VCaP (cell line): ENCODE data around the gene KIFBP.

Experiments
- H3K27ac ChIP-seq: fragments of 450-650 bp; 2 replicates; pipeline ENCODE4 v1.5.1; 2017
- TF ChIP-seq, protein P1 (sequence below): fragments of 450-650 bp; conservative IDR thresholded peaks from 2 replicates; pipeline ENCODE4 v1.5.1; 2017; ENCODE audit warnings: mild to moderate bottlenecking, moderate library complexity

KIFBP gene

DNA sequence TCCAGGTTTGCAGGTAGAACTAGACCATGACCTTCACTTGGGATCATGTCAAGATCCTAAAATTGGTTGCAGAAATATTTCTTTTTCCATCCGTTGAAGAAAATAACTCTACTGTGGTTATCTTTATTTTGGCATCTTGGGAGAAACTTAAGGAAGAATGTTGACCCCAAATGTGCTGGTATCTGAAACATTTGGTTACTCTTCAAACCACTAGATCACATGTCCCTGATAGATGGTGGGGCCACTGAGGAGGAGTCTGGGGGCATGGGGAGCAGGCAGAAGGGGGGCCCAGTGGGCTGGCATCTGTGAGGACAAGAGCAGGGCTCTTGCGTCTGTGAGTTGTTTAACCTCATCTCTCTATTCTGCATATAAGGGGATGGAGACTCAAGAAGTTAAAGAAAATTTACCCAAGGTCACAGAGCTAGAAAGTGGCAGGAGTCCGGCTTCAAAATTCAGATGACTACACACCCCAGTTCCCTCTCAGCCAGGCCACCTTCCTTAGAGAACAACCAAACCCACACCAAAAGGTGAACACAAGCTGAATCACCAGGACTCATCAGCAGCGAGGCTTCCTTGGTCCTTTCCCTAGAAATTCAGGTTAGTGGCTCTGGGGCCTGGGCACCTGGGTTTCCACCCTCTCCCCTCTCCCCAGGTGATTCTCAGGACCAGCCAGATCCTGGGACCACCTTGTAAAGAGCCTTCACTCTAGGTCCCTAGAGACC, 58.7 kb downstream of the KIFBP start:
- H3K27ac ChIP-seq: no peak overlapping the region
- TF ChIP-seq, protein P1, sequence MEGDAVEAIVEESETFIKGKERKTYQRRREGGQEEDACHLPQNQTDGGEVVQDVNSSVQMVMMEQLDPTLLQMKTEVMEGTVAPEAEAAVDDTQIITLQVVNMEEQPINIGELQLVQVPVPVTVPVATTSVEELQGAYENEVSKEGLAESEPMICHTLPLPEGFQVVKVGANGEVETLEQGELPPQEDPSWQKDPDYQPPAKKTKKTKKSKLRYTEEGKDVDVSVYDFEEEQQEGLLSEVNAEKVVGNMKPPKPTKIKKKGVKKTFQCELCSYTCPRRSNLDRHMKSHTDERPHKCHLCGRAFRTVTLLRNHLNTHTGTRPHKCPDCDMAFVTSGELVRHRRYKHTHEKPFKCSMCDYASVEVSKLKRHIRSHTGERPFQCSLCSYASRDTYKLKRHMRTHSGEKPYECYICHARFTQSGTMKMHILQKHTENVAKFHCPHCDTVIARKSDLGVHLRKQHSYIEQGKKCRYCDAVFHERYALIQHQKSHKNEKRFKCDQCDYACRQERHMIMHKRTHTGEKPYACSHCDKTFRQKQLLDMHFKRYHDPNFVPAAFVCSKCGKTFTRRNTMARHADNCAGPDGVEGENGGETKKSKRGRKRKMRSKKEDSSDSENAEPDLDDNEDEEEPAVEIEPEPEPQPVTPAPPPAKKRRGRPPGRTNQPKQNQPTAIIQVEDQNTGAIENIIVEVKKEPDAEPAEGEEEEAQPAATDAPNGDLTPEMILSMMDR: no peak

DNA sequence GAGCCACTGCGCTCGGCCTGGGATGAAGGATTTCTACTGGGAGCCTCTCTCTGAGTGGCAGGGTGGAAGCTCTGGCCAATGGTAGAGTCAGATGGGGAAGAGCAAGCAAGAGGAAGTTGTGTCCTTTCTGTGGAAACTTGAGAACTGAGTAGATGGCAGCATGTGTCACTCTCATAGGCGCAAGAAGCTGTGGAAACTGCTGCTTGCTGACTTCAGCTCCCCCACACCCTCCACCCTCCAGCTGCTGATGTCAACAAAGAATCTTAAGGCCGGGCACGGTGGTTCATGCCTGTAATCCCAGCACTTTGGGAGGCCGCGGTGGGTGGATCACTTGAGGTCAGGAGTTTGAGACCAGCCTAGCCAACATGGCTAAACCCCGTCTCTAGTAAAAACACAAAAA, 59.5 kb downstream of the KIFBP start:
- H3K27ac ChIP-seq: no peak overlapping the region
- TF ChIP-seq, protein P1: no peak

DNA sequence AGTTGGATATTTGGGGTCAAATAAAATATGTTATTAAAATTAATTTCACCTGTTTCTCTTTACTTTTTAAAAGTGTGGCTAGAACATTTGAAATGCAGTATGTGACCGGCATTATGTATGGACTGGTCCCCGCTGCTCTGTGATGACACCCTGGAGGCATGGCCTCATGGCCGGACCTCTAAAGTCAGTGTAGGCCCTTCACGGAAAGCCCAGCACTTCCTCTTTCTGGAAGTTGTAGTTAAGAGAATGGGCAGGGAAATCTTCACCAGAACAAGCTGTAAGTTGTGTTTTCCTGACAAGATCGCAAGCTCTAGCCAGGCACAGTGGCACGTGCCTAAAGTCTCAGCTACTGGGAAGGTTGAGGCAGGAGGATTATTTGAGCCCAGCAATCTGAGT, 61.0 kb downstream of the KIFBP start:
- no peak overlapping the region for H3K27ac ChIP-seq
- TF ChIP-seq, protein P1: no peak

DNA sequence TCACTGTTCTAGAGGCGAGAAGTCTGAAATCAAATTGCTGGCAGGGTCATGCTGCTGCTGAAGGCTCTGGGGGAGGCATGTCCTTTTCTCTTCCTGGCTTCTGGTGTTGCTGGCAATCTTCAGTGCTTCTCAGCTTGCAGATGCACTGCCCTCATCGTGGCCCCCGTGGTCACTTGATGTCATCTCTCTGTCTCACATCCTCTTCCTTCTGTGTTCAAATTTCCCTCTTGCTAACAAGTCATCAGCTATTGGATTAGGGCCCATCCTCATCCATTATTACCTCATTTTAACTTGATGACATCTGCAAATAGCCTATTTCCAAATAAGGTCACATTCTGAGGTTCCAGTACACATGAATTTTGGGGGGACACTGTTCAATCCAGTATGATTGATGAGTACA, 62.7 kb downstream of the KIFBP start:
- TF ChIP-seq, protein P1: no peak
- no peak overlapping the region for H3K27ac ChIP-seq

DNA sequence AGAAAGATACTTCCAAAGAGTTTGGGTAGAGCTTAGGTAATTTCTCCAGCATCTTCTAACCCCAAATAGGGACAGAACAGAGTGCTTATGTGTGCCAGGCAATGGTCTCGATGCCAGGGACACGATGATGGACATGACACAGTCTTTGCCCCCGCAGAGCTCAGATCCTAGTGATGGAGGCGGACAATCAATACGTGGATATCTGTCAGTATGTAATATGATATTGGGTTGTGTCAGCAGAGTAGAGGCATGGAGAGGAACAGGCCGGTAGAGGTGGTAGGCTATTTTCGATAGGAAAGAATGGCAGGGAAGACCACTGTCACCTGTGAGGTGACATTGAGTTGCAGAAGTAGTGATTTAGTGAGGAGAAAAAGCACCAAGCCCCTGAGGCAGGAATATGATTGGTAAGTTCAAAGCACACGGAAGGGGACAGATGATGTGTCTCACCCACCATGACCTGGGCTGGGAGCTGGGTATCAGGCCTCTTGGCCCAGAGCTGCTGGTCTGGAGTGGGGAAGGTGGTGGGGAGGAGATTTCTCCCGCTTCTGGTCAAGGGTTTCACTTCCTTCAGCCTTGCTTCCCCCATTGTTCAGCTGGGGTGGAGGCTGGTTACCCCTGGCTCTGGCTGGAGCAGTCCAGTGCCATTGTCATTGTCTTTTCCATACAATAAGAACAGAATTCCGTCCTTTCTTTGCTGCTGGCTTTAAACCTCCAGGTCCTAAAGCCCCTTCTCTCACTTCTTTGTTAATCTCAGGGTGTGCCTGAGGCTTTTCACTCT, 63.3 kb downstream of the KIFBP start:
- H3K27ac ChIP-seq: no peak overlapping the region
- TF ChIP-seq, protein P1: no peak

DNA sequence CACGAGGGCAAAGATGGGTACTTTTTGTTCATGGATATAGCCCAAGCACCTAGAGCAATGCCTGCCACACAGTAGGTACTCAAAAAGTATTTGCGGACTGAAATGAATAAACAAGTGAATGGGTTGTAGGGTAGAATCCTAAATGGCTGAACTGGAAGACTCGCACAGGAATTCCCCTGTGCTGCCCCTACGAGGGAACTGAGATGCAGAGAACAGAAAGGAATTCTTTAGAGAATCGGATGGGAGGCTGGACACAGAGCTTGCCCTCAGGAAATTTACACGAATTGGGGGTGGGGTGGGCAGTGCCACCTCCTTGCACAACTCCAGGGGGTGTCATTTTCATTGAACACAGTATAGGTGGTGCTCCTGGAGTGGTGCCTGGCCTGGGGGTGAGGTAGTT, 64.1 kb downstream of the KIFBP start:
- TF ChIP-seq, protein P1: no peak
- H3K27ac ChIP-seq: no peak overlapping the region

DNA sequence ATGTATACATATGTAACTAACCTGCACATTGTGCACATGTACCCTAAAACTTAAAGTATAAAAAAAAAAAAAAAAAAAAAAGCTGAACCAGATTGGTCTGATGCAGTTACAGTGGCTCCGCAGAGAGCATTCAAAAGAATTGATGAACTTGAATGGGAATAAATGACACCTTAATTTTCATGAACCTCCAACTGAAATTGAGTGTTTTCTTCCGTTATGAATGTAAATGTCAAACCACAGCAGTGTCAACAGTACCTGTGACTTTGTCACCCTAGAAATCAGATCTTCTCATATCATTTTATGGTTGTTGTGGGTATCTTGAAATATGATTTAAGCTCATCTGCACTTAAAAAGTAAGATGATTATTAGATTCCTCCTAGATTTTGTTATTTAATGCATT, 66.6 kb downstream of the KIFBP start:
- H3K27ac ChIP-seq: no peak overlapping the region
- TF ChIP-seq, protein P1: no peak
